SK-N-SH treated with all-trans-retinoic acid at 6 μM for 48 hours (cell line): ENCODE measurements around the gene SCCPDH.

Experiments used
- ATAC-seq: fragments of 200-7000 bp; cut with Tn5 transposase; 3 replicates; pipeline ENCODE4 v1.9.1; 2020; ENCODE audit warnings: mild to moderate bottlenecking, moderate library complexity
- ARNTL ChIP-seq: fragments of 450-650 bp; formaldehyde crosslinking; IDR thresholded peaks from 2 replicates; pipeline ENCODE4 v1.5.0; 2020; ENCODE audit warnings: low read depth, mild to moderate bottlenecking, moderate library complexity, borderline replicate concordance
- BACH2 ChIP-seq: fragments of 250-450 bp; sonication (Bioruptor Pico); IDR thresholded peaks from 2 replicates; pipeline ENCODE4 v1.9.0; 2021; ENCODE audit warnings: mild to moderate bottlenecking, borderline replicate concordance
- CSDC2 ChIP-seq: fragments of 250-450 bp; sonication (Bioruptor Pico); IDR thresholded peaks from 2 replicates; pipeline ENCODE4 v1.5.0; 2020; ENCODE audit warnings: mild to moderate bottlenecking, moderate library complexity
- ESRRG ChIP-seq: fragments of 250-450 bp; sonication (Bioruptor Pico); IDR thresholded peaks from 2 replicates; pipeline ENCODE4 v1.6.1; 2021; ENCODE audit warnings: mild to moderate bottlenecking
- GLIS3 ChIP-seq: fragments of 250-450 bp; sonication (Bioruptor Pico); IDR thresholded peaks from 2 replicates; pipeline ENCODE4 v1.5.0; 2020; ENCODE audit warnings: mild to moderate bottlenecking, moderate library complexity
- ISL1 ChIP-seq: fragments of 250-450 bp; sonication (Bioruptor Pico); IDR thresholded peaks from 2 replicates; pipeline ENCODE4 v2.1.2; 2022; ENCODE audit warnings: mild to moderate bottlenecking, moderate library complexity
- OSR1 ChIP-seq: fragments of 250-450 bp; sonication (Bioruptor Pico); IDR thresholded peaks from 2 replicates; pipeline ENCODE4 v1.8.0; 2022; ENCODE audit warnings: moderate library complexity, mild to moderate bottlenecking, inconsistent platforms
- PPARA ChIP-seq: fragments of 250-450 bp; sonication (Bioruptor Pico); IDR thresholded peaks from 2 replicates; pipeline ENCODE4 v1.5.0; 2020; ENCODE audit warnings: mild to moderate bottlenecking, borderline replicate concordance
- SNAI2 ChIP-seq: fragments of 250-450 bp; sonication (Bioruptor Pico); IDR thresholded peaks from 2 replicates; pipeline ENCODE4 v1.5.0; 2020; ENCODE audit warnings: mild to moderate bottlenecking, moderate library complexity
- TCF4 ChIP-seq: fragments of 250-450 bp; sonication (Bioruptor Pico); IDR thresholded peaks from 2 replicates; pipeline ENCODE4 v1.8.0; 2021; ENCODE audit warnings: mild to moderate bottlenecking, moderate library complexity, borderline replicate concordance
- TOX ChIP-seq: fragments of 250-450 bp; sonication (Bioruptor Pico); IDR thresholded peaks from 2 replicates; pipeline ENCODE4 v1.8.0; 2021; ENCODE audit warnings: mild to moderate bottlenecking, moderate library complexity, borderline replicate concordance
- ZC3H10 ChIP-seq: fragments of 250-450 bp; sonication (Bioruptor Pico); IDR thresholded peaks from 2 replicates; pipeline ENCODE4 v1.5.1; 2021; ENCODE audit warnings: mild to moderate bottlenecking, moderate library complexity
- ZFP3 ChIP-seq: fragments of 250-450 bp; sonication (Bioruptor Pico); IDR thresholded peaks from 2 replicates; pipeline ENCODE4 v1.5.0; 2020; ENCODE audit warnings: mild to moderate bottlenecking, moderate library complexity
- ZFP30 ChIP-seq: fragments of 450-650 bp; formaldehyde crosslinking; IDR thresholded peaks from 2 replicates; pipeline ENCODE4 v1.5.0; 2022; ENCODE audit warnings: mild to moderate bottlenecking, moderate library complexity
- ZNF565 ChIP-seq: fragments of 450-650 bp; formaldehyde crosslinking; conservative IDR thresholded peaks from 2 replicates; pipeline ENCODE4 v1.5.0; 2020; ENCODE audit warnings: low read depth, mild to moderate bottlenecking, moderate library complexity
- ZNF70 ChIP-seq: fragments of 450-650 bp; formaldehyde crosslinking; IDR thresholded peaks from 2 replicates; pipeline ENCODE4 v1.5.0; 2020; ENCODE audit warnings: mild to moderate bottlenecking, moderate library complexity
- ZNF8 ChIP-seq: fragments of 450-650 bp; formaldehyde crosslinking; IDR thresholded peaks from 2 replicates; pipeline ENCODE4 v1.5.0; 2020; ENCODE audit warnings: mild to moderate bottlenecking, moderate library complexity
- TF ChIP-seq, protein P1 (sequence below): fragments of 250-450 bp; sonication (Bioruptor Pico); IDR thresholded peaks from 2 replicates; pipeline ENCODE4 v1.5.1; 2020; ENCODE audit warnings: low read depth, mild to moderate bottlenecking, moderate library complexity
- TF ChIP-seq, protein P2 (sequence below): fragments of 250-450 bp; sonication (Bioruptor Pico); IDR thresholded peaks from 2 replicates; pipeline ENCODE4 v1.5.1; 2021; ENCODE audit warnings: mild to moderate bottlenecking, moderate library complexity
- TF ChIP-seq, protein P3 (sequence below): fragments of 250-450 bp; sonication (Bioruptor Pico); IDR thresholded peaks from 2 replicates; pipeline ENCODE4 v1.5.0; 2020; ENCODE audit warnings: mild to moderate bottlenecking, moderate library complexity
- TF ChIP-seq, protein P4 (sequence below): fragments of 250-450 bp; sonication (Bioruptor Pico); IDR thresholded peaks from 2 replicates; pipeline ENCODE4 v1.8.0; 2020; ENCODE audit warnings: mild to moderate bottlenecking, moderate library complexity, borderline replicate concordance
- TF ChIP-seq, protein P5 (sequence below): fragments of 250-450 bp; sonication (Bioruptor Pico); IDR thresholded peaks from 2 replicates; pipeline ENCODE4 v1.8.0; 2021; ENCODE audit warnings: low read depth, mild to moderate bottlenecking, moderate library complexity, borderline replicate concordance

SCCPDH gene

DNA sequence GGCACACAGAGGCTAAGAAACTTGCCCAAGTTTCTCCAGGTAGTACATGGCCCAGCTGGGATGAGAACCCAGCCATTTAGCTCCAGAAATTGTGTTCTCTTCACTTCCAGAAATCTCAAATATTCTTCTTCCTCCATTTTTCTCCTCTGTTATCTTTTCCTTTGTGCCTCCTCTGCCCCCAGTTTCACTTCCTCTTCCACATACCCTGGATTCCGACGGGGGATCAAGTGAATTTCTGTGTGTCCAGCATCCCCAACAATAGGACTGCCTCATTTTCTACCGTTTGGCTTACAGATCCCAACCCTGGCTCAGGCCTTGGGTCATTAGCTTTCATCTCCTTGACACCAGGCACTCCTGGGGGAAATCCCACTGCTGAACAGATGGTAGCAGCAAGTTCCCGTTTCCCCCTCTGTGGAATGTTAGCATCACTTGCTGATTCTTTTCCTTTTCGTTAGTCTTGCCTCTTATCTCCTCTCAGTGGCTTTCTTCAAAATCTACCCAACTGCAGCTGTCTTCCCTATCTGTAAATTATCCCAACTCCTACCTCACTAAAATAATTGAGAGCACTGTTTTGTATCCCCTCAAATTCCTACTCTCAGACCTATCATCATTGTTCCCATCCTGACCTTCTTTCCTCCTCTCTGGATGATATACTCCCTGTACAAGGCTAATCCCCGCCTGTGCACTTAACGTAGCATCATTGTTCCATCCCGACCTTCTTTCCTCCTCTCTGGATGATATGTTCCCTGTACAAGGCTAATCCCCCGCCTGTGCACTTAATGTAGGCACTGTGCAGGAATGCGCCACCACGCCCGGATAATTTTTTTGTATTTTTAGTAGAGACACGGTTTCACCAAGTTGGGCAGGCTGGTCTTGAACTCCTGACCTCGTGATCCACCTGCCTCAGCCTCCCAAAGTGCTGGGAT is 36.5 kb downstream of the SCCPDH start:
- ATAC-seq, result no peak
- TF ChIP-seq, protein P1, sequence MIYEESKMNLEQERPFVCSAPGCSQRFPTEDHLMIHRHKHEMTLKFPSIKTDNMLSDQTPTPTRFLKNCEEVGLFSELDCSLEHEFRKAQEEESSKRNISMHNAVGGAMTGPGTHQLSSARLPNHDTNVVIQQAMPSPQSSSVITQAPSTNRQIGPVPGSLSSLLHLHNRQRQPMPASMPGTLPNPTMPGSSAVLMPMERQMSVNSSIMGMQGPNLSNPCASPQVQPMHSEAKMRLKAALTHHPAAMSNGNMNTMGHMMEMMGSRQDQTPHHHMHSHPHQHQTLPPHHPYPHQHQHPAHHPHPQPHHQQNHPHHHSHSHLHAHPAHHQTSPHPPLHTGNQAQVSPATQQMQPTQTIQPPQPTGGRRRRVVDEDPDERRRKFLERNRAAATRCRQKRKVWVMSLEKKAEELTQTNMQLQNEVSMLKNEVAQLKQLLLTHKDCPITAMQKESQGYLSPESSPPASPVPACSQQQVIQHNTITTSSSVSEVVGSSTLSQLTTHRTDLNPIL (CRISPR knock-in tag), result no peak
- TF ChIP-seq ZC3H10 (CRISPR knock-in tag) (no peak), CSDC2 (CRISPR knock-in tag) (no peak), BACH2 (no peak), ZFP3 (CRISPR knock-in tag) (no peak), OSR1 (CRISPR knock-in tag) (no peak), GLIS3 (CRISPR knock-in tag) (no peak), TCF4 (CRISPR knock-in tag) (no peak), ZNF8 (no peak), ZNF70 (no peak), ARNTL (CRISPR knock-in tag) (no peak), TOX (CRISPR knock-in tag) (no peak), ZFP30 (CRISPR knock-in tag) (no peak), ZNF565 (CRISPR knock-in tag) (no peak)
- TF ChIP-seq, protein P2, sequence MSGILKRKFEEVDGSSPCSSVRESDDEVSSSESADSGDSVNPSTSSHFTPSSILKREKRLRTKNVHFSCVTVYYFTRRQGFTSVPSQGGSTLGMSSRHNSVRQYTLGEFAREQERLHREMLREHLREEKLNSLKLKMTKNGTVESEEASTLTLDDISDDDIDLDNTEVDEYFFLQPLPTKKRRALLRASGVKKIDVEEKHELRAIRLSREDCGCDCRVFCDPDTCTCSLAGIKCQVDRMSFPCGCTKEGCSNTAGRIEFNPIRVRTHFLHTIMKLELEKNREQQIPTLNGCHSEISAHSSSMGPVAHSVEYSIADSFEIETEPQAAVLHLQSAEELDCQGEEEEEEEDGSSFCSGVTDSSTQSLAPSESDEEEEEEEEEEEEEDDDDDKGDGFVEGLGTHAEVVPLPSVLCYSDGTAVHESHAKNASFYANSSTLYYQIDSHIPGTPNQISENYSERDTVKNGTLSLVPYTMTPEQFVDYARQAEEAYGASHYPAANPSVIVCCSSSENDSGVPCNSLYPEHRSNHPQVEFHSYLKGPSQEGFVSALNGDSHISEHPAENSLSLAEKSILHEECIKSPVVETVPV, result no peak
- TF ChIP-seq, protein P3, sequence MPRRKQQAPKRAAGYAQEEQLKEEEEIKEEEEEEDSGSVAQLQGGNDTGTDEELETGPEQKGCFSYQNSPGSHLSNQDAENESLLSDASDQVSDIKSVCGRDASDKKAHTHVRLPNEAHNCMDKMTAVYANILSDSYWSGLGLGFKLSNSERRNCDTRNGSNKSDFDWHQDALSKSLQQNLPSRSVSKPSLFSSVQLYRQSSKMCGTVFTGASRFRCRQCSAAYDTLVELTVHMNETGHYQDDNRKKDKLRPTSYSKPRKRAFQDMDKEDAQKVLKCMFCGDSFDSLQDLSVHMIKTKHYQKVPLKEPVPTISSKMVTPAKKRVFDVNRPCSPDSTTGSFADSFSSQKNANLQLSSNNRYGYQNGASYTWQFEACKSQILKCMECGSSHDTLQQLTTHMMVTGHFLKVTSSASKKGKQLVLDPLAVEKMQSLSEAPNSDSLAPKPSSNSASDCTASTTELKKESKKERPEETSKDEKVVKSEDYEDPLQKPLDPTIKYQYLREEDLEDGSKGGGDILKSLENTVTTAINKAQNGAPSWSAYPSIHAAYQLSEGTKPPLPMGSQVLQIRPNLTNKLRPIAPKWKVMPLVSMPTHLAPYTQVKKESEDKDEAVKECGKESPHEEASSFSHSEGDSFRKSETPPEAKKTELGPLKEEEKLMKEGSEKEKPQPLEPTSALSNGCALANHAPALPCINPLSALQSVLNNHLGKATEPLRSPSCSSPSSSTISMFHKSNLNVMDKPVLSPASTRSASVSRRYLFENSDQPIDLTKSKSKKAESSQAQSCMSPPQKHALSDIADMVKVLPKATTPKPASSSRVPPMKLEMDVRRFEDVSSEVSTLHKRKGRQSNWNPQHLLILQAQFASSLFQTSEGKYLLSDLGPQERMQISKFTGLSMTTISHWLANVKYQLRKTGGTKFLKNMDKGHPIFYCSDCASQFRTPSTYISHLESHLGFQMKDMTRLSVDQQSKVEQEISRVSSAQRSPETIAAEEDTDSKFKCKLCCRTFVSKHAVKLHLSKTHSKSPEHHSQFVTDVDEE (CRISPR knock-in tag), result no peak
- TF ChIP-seq, protein P4, sequence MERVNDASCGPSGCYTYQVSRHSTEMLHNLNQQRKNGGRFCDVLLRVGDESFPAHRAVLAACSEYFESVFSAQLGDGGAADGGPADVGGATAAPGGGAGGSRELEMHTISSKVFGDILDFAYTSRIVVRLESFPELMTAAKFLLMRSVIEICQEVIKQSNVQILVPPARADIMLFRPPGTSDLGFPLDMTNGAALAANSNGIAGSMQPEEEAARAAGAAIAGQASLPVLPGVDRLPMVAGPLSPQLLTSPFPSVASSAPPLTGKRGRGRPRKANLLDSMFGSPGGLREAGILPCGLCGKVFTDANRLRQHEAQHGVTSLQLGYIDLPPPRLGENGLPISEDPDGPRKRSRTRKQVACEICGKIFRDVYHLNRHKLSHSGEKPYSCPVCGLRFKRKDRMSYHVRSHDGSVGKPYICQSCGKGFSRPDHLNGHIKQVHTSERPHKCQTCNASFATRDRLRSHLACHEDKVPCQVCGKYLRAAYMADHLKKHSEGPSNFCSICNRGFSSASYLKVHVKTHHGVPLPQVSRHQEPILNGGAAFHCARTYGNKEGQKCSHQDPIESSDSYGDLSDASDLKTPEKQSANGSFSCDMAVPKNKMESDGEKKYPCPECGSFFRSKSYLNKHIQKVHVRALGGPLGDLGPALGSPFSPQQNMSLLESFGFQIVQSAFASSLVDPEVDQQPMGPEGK (CRISPR knock-in tag), result no peak

DNA sequence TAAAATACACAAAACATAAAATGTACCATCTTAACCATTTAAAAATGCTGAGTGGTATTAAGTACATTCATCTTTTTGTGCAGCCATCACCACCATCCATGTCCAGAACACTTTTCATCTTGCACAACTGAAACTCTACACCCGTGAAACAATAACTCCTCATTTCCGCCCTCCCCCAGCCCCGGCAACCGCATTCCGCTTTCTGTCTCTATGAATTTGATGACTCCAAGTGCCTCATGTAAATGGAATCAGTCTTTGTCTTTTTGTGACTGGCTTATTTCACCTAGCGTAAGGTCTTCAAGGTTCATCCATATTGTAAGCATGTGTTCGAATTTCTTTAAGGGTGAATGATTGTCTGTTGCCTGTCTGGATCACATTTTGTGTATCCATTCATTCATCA is 37.2 kb downstream of the SCCPDH start:
- ATAC-seq, result no peak
- TF ChIP-seq TCF4 (CRISPR knock-in tag), result no peak
- no peak for TF ChIP-seq ZFP30 (CRISPR knock-in tag)
- TF ChIP-seq PPARA (CRISPR knock-in tag), result no peak
- TF ChIP-seq, protein P3 (CRISPR knock-in tag), result no peak
- TF ChIP-seq TOX (CRISPR knock-in tag), result no peak
- TF ChIP-seq OSR1 (CRISPR knock-in tag), result no peak
- TF ChIP-seq, protein P2, result no peak
- TF ChIP-seq ZNF70, result no peak
- no peak for TF ChIP-seq ESRRG
- no peak for TF ChIP-seq ZC3H10 (CRISPR knock-in tag)
- TF ChIP-seq ZNF8, result no peak
- TF ChIP-seq ISL1 (CRISPR knock-in tag), result no peak
- no peak for TF ChIP-seq SNAI2 (CRISPR knock-in tag)
- no peak for TF ChIP-seq CSDC2 (CRISPR knock-in tag)
- TF ChIP-seq, protein P5, sequence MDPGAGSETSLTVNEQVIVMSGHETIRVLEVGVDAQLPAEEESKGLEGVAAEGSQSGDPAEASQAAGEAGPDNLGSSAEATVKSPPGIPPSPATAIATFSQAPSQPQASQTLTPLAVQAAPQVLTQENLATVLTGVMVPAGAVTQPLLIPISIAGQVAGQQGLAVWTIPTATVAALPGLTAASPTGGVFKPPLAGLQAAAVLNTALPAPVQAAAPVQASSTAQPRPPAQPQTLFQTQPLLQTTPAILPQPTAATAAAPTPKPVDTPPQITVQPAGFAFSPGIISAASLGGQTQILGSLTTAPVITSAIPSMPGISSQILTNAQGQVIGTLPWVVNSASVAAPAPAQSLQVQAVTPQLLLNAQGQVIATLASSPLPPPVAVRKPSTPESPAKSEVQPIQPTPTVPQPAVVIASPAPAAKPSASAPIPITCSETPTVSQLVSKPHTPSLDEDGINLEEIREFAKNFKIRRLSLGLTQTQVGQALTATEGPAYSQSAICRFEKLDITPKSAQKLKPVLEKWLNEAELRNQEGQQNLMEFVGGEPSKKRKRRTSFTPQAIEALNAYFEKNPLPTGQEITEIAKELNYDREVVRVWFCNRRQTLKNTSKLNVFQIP (CRISPR knock-in tag), result no peak
- TF ChIP-seq, protein P4 (CRISPR knock-in tag), result no peak
